GM21576 (cell line): ENCODE results near the gene DRD1.

Experiments used
- ATAC-seq: cut with Tn5 transposase; IDR thresholded peaks from one replicate; pipeline ENCODE4 v1.9.1; 2021; ENCODE audit warnings: mild to moderate bottlenecking, moderate library complexity; ENCODE audit not compliant: unreplicated experiment

The DRD1 gene

DNA sequence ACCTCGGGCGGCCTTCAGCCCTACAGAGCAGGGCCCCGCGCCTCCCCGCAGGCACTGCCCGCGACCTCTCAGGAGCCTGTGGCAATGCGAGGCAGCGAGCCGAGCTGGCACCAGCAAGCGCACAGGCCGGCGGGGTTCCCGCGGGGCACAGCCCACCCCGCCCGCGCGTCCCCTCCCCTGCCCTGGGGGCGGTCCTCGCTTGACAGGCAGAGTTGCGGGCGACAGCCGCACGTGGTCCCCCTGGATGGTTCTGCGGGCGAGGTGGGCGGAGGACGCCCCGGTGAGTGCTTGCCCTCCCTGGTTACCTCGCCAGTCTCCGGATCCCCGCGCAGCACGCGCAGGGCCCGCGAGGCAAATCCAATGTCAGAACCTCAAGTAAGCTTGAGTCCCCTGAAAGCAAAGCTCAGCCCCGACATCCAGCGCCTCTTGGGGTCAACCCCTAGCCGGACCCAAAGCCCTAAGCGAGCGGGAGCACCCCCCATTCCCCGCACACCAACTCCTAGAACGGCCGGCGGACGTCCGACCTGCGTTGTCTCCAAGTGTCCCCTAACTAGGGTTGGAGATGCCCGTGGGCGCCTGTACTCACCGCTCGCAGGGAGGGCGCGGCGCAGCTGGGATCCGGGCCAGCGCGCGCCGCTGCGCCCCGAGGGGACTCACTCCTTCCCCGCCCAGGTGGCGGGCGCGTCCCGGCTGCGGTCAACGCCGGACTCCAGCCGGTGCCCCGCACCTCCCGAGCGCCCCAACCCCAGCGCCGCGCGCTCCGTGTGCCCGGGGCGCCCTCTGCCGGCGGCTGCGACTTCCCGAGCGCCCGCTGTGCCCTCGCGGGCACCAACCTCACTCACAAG is at the start of gene DRD1:
TSS of gene DRD1 (minus strand) at position 123 of the 845 bp plus-strand sequence. CDS start 1,083 bp downstream, outside the sequence.
- ATAC-seq, result no peak

DNA sequence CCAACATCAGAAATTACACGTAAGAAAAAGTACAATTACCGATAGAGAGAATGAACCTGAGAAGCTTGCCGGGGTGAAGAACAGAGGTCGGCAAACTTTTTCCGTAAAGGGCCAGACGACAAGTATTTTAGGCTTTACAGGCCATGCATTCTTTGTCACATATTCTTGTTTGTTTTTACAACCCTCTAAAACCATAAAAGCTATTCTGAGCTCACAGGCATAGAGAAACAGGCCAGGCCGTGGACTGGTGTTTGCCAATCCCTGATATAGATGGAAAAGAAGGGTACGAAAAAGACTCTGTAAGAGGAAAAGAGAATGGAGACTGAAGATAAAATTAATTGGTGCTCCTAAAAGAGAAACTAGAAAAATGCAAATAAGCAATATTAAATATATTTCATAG is 49.7 kb upstream of the DRD1 start:
- no peak for ATAC-seq

DNA sequence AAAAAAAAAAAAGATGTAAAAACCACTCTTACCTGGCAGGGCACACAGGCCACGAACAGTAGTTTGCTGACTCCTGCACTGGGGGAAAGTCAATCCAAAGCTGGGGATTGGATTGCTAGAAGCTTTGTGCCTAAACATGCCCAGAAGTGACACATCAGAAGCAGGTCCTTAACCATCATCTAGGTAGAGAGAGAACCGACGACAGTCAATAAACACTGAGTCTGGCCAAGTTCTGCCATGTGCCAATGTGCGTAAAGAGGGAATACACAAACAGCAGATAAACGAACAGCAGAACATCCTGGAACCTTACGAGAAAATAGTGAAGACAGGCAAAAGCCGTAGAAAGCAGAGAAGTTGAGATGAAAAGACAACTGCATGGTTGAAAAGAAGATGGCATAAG is 49.3 kb upstream of the DRD1 start:
- no peak for ATAC-seq

DNA sequence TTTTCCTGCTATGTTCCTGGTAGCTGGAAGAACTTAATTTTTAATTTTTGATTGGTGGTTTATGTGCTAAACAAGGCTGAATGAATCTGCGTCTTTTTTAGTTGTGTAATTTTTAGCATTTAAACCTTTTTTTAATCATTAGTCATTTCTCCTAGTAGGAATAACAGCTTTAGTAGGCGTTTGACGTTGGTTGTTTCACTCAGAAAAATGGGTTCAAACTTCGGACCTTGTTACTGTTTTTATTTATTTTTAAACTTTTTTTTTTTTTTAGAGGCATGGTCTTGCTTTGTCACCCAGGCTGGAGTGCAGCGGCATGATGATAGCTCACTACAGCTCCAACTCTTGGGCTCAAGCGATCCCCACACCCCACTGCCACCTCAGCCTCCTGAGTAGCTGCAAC is 47.2 kb upstream of the DRD1 start:
- no peak for ATAC-seq

DNA sequence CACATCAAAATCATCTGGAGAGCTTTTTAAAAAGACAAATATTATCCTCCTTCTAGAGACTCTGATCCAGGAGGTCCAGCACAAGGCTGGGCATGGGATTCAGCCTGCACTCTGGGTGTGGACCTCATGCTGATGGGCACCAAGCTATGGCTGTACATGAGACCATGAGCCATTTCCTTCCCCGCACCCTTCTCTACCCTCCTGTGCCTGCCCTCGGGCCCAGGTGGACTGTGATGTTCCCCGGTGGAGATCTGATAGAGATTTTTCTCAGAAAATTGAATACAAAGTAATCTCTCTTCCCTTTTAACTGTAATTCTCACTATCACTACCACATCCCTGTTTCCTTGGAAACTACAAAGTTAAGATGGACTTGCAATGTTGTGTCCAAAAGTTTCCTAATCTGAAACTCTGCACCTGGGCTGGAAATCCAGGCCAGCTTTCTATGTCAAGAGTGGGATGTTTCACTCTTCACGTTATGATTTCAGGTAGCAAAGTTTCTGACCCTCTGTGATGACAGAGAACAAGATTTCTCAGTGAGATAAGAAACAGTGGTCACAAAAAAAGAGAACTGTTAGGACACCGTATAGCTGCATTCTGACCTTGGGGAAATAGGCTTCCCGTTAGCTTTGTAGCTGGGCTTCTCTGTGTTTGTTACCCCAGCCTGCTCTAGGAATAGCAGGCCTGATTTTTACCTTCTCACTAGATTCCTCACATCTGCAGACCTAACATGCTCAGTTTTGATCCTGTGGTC is 45.9 kb upstream of the DRD1 start:
- no peak for ATAC-seq

DNA sequence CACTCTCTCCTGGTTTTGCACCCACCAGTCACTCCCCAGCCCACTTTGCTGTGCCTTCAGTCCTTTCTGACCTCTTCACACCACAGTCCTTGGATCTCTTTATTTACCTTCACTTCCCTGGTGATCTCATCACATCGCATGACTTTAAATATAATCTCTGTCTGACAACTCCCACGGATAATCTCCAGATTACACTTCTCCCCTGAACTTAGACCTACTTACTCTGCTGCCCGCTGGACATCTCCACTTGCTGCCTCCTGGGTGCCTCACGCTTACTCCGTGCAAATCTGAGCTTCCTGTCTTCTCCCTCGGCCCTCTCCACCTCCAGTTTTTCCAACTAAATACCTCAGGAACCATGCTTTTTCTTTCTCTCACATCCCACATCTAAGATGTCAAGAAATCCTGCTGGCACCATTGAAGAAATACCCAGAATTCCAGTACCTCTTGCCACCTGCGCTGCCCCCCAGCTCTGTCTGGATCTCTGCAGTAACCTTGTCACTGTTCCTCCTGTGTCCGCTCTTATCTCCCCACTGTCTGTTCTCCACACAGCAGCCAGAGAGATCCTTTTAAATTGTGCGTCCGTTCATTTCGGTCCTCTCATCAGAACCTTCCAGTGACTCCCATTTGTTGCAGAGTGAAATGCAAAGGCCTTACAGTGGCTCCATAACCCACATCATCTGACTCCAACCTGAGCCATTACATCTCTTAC is 43.7 kb upstream of the DRD1 start:
- no peak for ATAC-seq

DNA sequence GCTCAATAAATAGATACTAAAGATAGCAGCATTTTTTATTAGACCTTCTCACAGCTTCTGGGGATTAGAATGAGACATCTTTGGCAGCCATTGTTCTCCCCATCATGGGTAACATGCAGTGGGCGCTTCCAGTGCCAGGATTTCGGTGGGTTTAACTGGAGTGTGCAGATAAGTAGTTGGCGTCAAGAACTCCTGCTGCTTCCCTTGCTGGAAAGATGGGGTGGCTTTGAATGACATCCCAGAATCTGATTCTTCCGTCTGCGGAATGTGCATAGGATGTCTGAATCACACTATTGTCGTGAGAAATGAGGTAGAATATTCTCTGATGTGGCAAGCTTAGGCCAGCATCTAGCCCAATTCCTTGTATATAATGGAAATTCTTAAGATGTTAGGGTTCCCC is 41.6 kb upstream of the DRD1 start:
- ATAC-seq, result no peak

DNA sequence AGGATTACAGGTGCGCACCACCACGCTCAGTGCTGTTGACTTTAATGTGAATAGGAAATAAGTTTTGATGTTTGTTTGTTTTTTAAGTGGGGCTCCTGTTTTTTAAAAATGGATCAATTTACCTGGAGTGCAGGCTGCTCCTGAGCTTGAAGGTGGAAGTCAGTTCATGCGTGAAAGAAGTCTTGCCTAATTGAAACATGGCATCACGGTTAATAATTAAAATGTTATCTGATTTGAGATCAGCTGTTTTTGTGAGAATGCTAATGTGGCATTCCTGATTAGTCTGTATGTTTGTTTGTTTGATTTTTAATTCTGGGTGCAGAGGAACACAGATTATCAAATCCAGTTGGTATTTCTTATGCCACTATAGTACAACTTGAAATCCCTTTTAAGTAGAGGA is 40.8 kb upstream of the DRD1 start:
- no peak for ATAC-seq

DNA sequence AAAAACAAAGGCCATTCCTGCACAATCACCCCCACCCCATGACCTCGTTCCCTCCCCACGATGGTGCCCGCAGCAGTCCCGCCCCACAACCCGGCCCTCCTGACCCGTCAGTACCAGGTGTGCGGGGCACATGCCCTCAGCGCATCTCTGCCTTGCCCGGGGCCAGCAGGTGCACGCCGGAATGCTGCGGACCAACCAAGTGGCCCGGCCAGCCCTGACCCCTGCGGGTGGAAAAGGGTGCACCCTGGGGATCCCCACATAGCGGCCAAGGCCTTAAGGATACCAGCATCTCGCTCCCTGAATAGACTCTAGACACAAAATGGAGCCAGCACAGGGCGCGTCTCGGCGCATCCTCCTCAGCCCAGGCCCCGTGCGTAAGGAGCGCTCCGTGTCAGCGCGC is 40.3 kb upstream of the DRD1 start:
- no peak for ATAC-seq

DNA sequence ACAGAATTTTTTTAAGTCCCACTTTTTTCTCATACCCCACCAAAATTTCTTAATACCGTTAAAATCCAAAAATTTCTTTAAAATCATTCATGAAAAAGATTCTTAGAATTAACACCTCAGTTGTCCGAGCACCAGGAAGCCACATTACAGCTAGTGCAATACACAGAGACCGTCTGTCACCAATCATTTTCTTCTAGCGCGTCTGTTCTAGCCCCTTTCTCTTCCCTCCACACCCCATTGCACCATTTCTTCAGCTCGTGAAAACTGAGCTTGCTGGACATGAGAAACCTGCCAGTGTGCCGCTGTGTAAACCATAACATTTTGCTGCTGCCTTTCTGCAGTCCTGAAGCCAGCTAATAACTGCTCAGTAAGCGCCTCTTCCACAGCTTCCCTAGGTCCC is 39.4 kb upstream of the DRD1 start:
- no peak for ATAC-seq

DNA sequence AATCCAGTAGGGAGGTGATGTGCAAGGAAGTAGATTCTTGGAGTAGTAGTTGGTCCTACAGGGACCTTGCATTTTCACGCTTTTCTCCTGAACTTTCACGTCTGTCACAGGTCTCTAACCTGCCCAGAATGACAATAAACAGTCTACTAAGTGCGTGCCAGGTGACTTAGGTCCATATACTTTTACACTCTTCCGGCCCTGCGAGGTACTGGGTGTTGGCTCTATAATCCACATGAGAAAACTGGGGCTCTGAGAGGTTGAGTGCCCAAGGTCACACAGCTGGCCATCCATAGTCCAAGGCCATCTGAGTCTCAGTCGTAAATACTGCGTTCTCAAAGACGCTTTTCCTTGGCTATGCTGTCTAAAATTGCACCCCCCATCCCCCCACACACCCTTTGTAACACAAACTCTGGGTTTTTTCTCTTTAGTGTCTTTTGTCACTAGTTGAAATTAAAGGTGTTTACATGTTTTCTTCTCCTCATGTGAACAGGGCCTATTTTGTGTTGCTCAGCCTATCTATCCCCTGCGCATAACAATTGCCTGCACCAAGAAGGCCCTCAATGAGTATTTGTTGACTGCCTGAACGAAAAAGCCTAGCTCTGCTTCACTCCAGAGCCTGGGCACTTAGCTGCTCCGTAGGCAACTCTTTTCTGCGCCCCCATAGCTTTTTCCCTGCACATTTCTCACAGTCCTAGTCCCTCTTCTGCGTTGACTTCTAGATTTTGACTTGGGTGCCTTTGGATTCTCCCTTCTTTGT is 35.3 kb upstream of the DRD1 start:
- ATAC-seq, result peak; percentile 3

DNA sequence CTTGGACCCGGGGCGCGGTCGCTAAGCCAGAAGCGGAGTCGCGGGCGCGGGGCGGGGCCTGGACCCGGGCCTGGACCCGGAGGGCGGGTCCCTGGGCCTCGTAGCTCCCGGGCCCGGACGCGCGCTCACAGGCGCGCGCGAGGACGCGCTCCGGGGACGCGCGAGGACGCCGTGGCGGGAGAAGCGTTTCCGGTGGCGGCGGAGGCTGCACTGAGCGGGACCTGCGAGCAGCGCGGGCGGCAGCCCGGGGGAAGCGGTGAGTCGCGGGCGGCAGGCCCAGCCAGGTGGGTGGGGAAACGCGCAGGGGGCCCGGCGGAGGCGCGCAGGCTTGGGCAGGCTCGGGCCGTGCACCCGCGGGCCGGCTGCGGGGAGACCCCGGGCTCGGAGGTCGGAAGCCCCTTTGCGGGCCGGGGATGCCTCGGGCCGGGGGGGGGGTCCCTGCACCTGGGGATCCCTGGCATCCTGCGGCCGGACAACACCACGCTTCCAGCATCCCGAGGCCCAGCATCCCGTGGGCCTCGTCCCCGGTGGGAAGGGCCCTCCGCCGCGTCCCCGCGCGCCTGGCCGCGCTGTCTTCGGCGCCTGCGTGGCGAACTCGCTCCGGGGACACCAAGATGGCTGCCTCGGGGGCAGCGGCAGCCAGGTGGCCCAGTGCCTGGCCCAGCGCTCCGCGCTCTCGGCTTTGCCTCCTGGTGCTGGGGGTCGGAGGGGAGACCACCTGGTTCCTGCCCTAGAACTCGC is 34.6 kb upstream of the DRD1 start, which contains the start of gene SFXN1:
TSS of gene SFXN1 (plus strand) at position 177 of the 741 bp plus-strand sequence. CDS start 13,544 bp downstream, outside the sequence.
- peak; percentile 83 for ATAC-seq

DNA sequence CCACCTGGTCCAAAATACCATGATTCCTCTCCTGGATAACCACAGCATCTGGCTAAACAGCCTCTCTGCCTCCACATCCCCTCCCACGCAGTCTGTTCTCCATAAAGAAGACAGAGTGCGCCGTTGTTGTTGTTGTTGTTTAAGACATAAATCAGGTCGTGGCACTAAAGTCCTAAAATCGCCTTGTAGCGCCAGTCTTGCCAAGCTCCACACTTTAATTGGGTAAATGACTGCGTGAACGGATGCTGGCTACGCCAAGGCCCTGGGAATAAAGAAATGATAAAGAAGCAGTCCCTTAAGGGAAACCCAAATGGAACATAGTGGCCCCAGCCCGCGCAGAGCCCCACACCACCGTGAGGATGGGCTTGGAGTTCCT is 34.0 kb upstream of the DRD1 start:
- ATAC-seq, result no peak

DNA sequence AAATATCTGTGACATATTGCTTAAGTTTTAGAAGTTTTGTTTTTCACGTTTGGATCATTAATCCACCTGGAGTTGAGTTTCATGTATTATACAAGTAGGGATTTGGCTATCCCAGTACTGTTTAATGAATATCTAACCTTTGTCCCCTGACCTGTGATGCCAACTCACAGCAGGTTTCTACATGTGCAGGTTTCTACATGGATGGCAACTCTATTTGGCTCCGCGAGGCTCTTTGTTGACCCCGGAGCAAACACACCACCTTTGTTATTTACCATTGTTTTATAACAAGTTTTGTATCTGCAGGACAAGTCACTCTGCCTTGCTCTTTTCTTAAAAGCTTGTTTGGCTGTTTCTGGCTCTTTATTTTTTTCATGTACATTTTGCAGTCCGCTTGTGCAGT is 33.5 kb upstream of the DRD1 start:
- ATAC-seq, result no peak

DNA sequence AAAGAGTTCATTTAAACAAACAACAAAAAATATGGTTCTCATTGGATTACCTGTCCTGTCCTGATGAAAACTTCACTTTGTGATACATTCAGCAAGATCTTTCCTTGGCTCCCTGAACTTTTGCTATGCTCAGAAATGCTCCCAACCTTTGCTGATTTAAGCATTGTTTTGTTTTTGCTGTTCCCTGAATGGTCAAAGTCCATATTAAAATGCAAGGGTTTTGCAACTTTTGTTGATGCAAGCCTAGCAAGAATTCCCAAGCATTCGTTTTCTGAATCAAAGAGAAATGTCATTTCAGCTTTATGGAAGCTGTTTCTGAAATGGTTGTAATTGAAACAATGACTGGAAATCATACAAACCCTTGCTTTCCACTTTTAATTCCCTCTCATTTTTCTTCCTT is 31.3 kb upstream of the DRD1 start:
- ATAC-seq, result no peak

DNA sequence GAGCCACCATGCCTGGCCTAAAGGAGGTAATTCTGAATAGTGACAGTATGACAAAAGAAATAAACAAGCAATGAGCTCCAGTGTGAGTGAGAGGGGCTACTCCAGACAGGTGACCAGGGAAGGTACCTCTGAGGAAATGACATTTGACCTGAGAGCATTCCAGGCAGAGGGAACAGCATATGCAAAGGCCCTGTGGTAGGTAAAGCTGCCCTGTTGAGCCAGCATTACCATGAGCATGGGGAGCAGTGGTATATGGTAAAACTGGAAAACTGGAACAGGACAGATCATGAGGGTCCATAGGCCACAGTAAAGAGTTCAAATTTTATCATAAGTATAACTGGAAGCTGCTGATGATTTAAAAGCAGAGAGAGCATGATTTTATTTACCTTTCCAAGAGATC is 28.4 kb upstream of the DRD1 start:
- ATAC-seq, result no peak

DNA sequence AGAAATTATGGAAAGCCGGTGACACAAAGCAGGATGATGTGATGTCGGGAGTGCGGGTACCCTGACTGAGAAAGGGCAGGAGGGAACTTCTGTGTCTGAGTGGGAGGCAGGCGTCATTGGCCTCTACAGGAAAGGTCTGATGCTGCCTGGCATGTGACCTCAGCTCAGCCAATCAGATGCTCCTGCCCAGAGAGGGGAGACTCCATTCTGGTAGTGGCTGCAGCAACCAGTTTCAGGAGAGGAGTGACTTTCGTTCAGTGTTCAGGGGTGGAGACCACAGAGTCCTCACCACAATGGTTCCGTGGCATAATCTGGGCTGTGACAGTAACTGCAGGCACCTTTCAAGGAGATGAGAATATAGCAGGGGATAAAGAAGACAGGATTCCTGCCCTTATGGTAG is 27.6 kb upstream of the DRD1 start:
- no peak for ATAC-seq

DNA sequence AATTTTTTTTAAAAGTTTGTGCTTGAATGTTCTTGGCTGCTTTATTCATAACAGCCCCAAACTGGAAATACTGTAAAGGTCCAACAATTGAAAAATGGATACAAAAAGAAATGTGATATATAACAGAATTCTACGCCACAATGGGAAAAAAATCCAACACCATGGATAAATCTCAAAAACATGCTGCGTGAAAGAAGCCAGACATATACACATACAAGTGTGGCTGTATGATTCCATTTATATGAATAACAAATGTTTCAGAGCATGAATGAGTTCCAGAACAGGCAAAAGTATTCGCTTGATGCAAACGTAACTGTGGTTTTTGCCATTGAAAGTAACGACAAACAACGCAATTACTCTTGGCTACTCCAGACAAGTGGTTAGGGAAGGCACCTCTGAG is 27.2 kb upstream of the DRD1 start:
- no peak for ATAC-seq

DNA sequence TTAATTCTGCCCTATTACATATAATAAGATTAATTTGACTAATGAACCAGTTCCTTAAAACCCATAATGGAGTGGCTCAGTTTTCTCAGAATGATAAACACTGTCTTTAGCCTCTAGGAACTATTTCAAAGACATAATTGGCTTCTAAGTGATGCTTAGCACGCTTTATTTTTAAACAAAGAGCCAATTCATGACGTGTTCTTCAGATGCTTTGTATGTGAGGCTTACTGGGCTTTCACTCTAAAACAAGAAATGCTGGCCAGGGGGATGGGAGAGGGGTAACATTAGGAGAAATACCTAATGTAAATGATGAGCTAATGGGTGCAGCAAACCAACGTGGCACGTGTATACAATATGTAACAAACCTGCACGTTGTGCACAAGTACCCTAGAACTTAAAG is 26.8 kb upstream of the DRD1 start:
- no peak for ATAC-seq

DNA sequence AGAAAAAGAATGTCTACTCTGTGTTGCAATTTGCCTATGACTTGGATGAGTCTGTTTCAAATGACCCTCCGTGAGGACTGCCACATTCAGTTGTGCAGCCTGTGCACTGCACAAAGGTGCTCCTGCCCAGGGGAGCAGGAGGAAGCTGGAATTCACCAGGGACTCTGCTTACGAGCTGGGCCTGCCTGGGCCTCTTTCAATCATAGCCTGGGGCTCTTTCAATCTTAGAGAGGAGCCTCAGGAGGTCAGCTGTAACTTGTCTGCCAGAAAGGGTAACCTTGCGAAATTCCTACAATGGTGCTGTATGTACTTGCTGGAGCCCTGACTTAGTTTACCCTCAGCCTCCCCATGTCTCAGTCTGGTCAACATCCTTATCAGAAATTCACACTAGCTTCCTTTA is 25.9 kb upstream of the DRD1 start:
- ATAC-seq, result no peak
